NCI-H82 treated with DMSO at 0.1 percent for 48 hours (cell line): ENCODE measurements around the gene SLC6A4.
"Not testable (repeated sequence)": the region's sequence is repeated elsewhere in the genome, so short reads cannot be mapped to it uniquely, and the experiment has no call there.

Source experiments
- DNase-seq: peaks from one replicate; lab custom pipeline; 2025; ENCODE audit not compliant: unreplicated experiment; lab: John Stamatoyannopoulos, UW

Gene SLC6A4

GRCh38 chr17:30176855-30177254, 58.6 kb downstream of the SLC6A4 start:
- DNase-seq: no peak

GRCh38 chr17:30174556-30174955, 60.9 kb downstream of the SLC6A4 start:
- DNase-seq: no peak

- no peak for DNase-seq
Observed at GRCh38 chr17:30173649-30174048, 61.8 kb downstream of the SLC6A4 start.

- no peak for DNase-seq
Observed at GRCh38 chr17:30172560-30172959, 62.9 kb downstream of the SLC6A4 start.

GRCh38 chr17:30170415-30170987, 65.0 kb downstream of the SLC6A4 start:
- DNase-seq: no peak

GRCh38 chr17:30165960-30166359, 69.5 kb downstream of the SLC6A4 start:
- DNase-seq: no peak

GRCh38 chr17:30165147-30165546, 70.3 kb downstream of the SLC6A4 start:
- DNase-seq: no peak

GRCh38 chr17:30164531-30164930, 71.0 kb downstream of the SLC6A4 start:
- no peak for DNase-seq

GRCh38 chr17:30161601-30162000, 73.9 kb downstream of the SLC6A4 start:
- DNase-seq: no peak

- DNase-seq: no peak
Observed at GRCh38 chr17:30160419-30161172, 74.9 kb downstream of the SLC6A4 start.

GRCh38 chr17:30158896-30159625, 76.4 kb downstream of the SLC6A4 start:
- no peak for DNase-seq

GRCh38 chr17:30155389-30155788, 80.1 kb downstream of the SLC6A4 start:
- no peak for DNase-seq

GRCh38 chr17:30153463-30153862, 82.0 kb downstream of the SLC6A4 start:
- DNase-seq: no peak

GRCh38 chr17:30151471-30151870, 84.0 kb downstream of the SLC6A4 start:
- no peak for DNase-seq

GRCh38 chr17:30148376-30148775, 87.1 kb downstream of the SLC6A4 start:
- no peak for DNase-seq

GRCh38 chr17:30147860-30148259, 87.6 kb downstream of the SLC6A4 start:
- DNase-seq: not testable (repeated sequence)
